ENCODE measurements around the gene RCAN1. TPM values are rescaled to one million over a fixed set of nuclear protein-coding genes. Genes with fewer than 3 reads are reported as not detected.

The RCAN1 gene
- total RNA-seq, 2 experiments from 2014 or later, result 11.5 to 13.2 TPM

DNA sequence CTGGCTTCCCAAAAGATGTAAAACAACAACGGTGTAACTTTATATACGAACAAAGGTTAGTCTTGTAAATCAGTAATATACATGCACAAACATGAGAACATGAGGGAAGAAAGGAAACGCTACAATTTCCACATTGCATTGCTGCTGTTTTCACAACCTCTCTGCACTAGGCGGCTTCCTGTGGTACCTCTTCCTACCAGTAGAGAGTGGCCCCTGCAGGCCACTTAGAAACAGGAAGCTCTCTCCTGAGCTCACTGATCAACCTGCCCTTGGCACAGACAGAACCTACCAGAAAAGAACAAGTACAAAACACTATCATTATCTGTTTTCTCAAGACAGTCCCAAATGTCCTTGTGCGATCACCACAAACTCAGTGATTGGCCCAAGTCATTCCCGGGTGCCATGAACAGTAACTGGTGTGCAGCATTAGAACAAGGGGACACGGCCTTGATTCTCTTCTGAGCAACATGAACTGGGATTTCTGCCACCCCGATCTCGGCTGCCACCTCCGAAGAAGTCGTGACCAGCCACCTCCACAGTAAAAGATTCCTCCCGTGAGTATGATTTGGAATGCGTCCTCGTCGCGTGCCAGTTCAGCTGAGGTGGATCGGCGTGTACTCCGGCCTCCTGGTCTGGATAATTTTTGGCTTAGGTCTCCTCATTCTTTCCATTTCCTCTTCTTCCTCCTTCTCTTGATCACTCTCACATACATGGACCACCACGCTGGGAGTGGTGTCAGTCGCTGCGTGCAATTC, 97.2 kb downstream of the RCAN1 start:
- Mint-ChIP-seq H3K9me3 (no peaks in the 10 kb centered on the region), H3K4me3 (no peak overlapping the region), H3K4me1 (peaks cover 21% of the 10 kb centered on the region), H3K36me3 (peaks cover 12% of the 10 kb centered on the region), H3K27me3 (no peaks in the 10 kb centered on the region), H3K27ac (peak overlapping the region; percentile 47)
- DNase-seq, result peak; percentile 13

GRCh38 chr21:34517039-34517438, 97.9 kb downstream of the RCAN1 start:
- Mint-ChIP-seq H3K27ac (peak overlapping the region; percentile 47), H3K9me3 (no peaks in the 10 kb centered on the region), H3K4me3 (no peak overlapping the region), H3K4me1 (peaks cover 16% of the 10 kb centered on the region), H3K27me3 (no peaks in the 10 kb centered on the region), H3K36me3 (peaks cover 12% of the 10 kb centered on the region)
- DNase-seq, result no peak

GRCh38 chr21:34514576-34515115, 100.3 kb downstream of the RCAN1 start:
- Mint-ChIP-seq H3K4me3 (no peak overlapping the region), H3K36me3 (peaks cover 8% of the 10 kb centered on the region), H3K27me3 (no peaks in the 10 kb centered on the region), H3K4me1 (peaks cover 15% of the 10 kb centered on the region), H3K9me3 (no peaks in the 10 kb centered on the region), H3K27ac (no peak overlapping the region)
- no peak for DNase-seq

- Mint-ChIP-seq H3K27me3 (no peaks in the 10 kb centered on the region), H3K36me3 (peaks cover 8% of the 10 kb centered on the region), H3K9me3 (no peaks in the 10 kb centered on the region), H3K4me1 (peaks cover 14% of the 10 kb centered on the region), H3K27ac (no peak overlapping the region), H3K4me3 (no peak overlapping the region)
- no peak for DNase-seq
Measured at GRCh38 chr21:34513129-34513675, 101.7 kb downstream of the RCAN1 start.

GRCh38 chr21:34511787-34512455, 103.0 kb downstream of the RCAN1 start, which contains the start of gene KCNE1:
KCNE1 (minus strand) TSS chr21:34512210; CDS start chr21:34449634, 62,576 bp downstream.
- Mint-ChIP-seq H3K9me3 (no peaks in the 10 kb centered on the region), H3K36me3 (no peaks in the 10 kb centered on the region), H3K27me3 (no peaks in the 10 kb centered on the region), H3K4me3 (no peak within 1 kb of the TSS), H3K4me1 (peaks cover 1% of the 10 kb centered on the region), H3K27ac (no peak within 1 kb of the TSS)
- no peak for DNase-seq

- H3K9me3 Mint-ChIP-seq, result no peaks in the 10 kb centered on the region
- H3K27me3 Mint-ChIP-seq, result no peaks in the 10 kb centered on the region
- H3K4me1 Mint-ChIP-seq, result no peaks in the 10 kb centered on the region
- H3K27ac Mint-ChIP-seq, result no peak overlapping the region
- H3K4me3 Mint-ChIP-seq, result no peak overlapping the region
- no peaks in the 10 kb centered on the region for H3K36me3 Mint-ChIP-seq
- no peak for DNase-seq
Measured at GRCh38 chr21:34511181-34511580, 103.7 kb downstream of the RCAN1 start.

- no peaks in the 10 kb centered on the region for H3K4me1 Mint-ChIP-seq
- H3K27me3 Mint-ChIP-seq, result no peaks in the 10 kb centered on the region
- no peaks in the 10 kb centered on the region for H3K36me3 Mint-ChIP-seq
- no peak overlapping the region for H3K4me3 Mint-ChIP-seq
- H3K27ac Mint-ChIP-seq, result no peak overlapping the region
- no peaks in the 10 kb centered on the region for H3K9me3 Mint-ChIP-seq
- peak; percentile 60 for DNase-seq
Measured at GRCh38 chr21:34510148-34511142, 104.5 kb downstream of the RCAN1 start.

- Mint-ChIP-seq H3K9me3 (no peaks in the 10 kb centered on the region), H3K27ac (no peak overlapping the region), H3K36me3 (no peaks in the 10 kb centered on the region), H3K27me3 (no peaks in the 10 kb centered on the region), H3K4me1 (peaks cover 4% of the 10 kb centered on the region), H3K4me3 (no peak overlapping the region)
- DNase-seq, result no peak
Measured at GRCh38 chr21:34509151-34509550, 105.8 kb downstream of the RCAN1 start.

GRCh38 chr21:34504595-34504994, 110.3 kb downstream of the RCAN1 start:
- Mint-ChIP-seq H3K9me3 (no peaks in the 10 kb centered on the region), H3K4me3 (no peak overlapping the region), H3K36me3 (no peaks in the 10 kb centered on the region), H3K27me3 (no peaks in the 10 kb centered on the region), H3K27ac (no peak overlapping the region), H3K4me1 (peaks cover 4% of the 10 kb centered on the region)
- no peak for DNase-seq

DNA sequence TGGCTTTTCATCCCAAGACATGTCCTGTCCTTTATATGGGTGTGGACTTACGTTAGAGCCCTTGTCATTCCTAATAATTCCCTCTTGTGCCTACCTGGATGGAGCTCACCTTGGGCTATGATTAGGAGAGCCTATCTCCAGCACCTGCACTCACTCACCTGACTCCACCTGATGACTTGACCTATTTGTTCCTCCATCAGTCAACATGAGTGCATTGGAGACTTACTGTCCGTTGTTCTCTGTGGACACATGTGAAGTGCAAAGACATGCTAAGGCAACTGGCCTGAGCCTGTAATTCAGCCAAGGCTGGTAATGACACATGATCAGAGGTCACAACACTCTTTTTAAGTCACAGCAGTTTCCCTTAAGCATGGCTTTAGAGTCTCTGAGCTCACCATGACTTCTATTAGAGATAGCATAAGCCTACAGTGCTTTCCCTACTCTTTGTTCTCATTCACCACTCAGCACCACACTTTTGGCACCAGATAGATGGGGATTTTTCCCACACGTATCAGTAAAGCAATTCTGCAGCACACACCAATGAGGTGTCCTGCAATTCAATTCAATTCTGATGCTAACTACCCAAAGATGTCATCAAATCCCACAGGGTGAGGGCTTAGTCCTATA, 112.3 kb downstream of the RCAN1 start:
- DNase-seq, result no peak
- Mint-ChIP-seq H3K27ac (no peak overlapping the region), H3K36me3 (no peaks in the 10 kb centered on the region), H3K27me3 (peaks cover 12% of the 10 kb centered on the region), H3K4me1 (peaks cover 4% of the 10 kb centered on the region), H3K4me3 (no peak overlapping the region), H3K9me3 (peaks cover 12% of the 10 kb centered on the region)

- peaks cover 19% of the 10 kb centered on the region for H3K9me3 Mint-ChIP-seq
- no peak for DNase-seq
- H3K36me3 Mint-ChIP-seq, result no peaks in the 10 kb centered on the region
- no peak overlapping the region for H3K4me3 Mint-ChIP-seq
- H3K27ac Mint-ChIP-seq, result no peak overlapping the region
- H3K27me3 Mint-ChIP-seq, result peaks cover 17% of the 10 kb centered on the region
- peaks cover 4% of the 10 kb centered on the region for H3K4me1 Mint-ChIP-seq
Measured at GRCh38 chr21:34501716-34502115, 113.2 kb downstream of the RCAN1 start.

DNA sequence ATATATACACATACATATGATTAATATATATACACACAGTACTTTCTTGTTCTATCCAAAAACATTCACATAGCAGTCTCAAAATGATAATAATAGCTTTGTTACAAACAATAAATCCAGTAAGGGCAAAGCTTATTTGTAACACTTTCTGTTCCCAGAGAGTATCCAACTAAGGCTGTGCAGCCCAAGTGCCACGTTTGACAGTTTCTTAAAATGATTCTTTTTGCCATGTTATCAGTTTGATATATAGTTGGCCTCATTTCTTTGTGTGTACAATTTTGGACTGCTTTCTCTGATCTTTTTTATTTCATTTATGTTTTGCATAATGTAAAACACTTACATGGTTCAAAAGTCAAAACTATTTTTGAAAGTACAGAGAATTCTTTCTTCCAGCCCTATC, 114.7 kb downstream of the RCAN1 start:
- H3K36me3 Mint-ChIP-seq, result no peaks in the 10 kb centered on the region
- H3K27ac Mint-ChIP-seq, result no peak overlapping the region
- peaks cover 4% of the 10 kb centered on the region for H3K4me1 Mint-ChIP-seq
- peaks cover 28% of the 10 kb centered on the region for H3K9me3 Mint-ChIP-seq
- peaks cover 24% of the 10 kb centered on the region for H3K27me3 Mint-ChIP-seq
- no peak overlapping the region for H3K4me3 Mint-ChIP-seq
- DNase-seq, result no peak

GRCh38 chr21:34499116-34499515, 115.8 kb downstream of the RCAN1 start:
- no peaks in the 10 kb centered on the region for H3K36me3 Mint-ChIP-seq
- no peaks in the 10 kb centered on the region for H3K4me1 Mint-ChIP-seq
- no peak for DNase-seq
- peaks cover 24% of the 10 kb centered on the region for H3K27me3 Mint-ChIP-seq
- H3K27ac Mint-ChIP-seq, result no peak overlapping the region
- H3K4me3 Mint-ChIP-seq, result no peak overlapping the region
- peaks cover 28% of the 10 kb centered on the region for H3K9me3 Mint-ChIP-seq

GRCh38 chr21:34498623-34499022, 116.3 kb downstream of the RCAN1 start:
- H3K27ac Mint-ChIP-seq, result no peak overlapping the region
- H3K4me1 Mint-ChIP-seq, result no peaks in the 10 kb centered on the region
- peaks cover 24% of the 10 kb centered on the region for H3K27me3 Mint-ChIP-seq
- H3K9me3 Mint-ChIP-seq, result peaks cover 28% of the 10 kb centered on the region
- H3K4me3 Mint-ChIP-seq, result no peak overlapping the region
- no peak for DNase-seq
- no peaks in the 10 kb centered on the region for H3K36me3 Mint-ChIP-seq
